Gastrocnemius medialis (tissue), 4 donors: ENCODE results near the gene GRIK2. TPM values are rescaled to one million over a fixed set of nuclear protein-coding genes. Genes with fewer than 3 reads are reported as not detected.

ENCODE experiments used
- ATAC-seq, 2 donors: fragments of 150-250 bp; one replicate each; pipeline ENCODE4 v1.9.1; 2016
- DNase-seq, 2 donors: peaks; one replicate each; pipeline ENCODE4 v3.0.0-alpha.2; 2019
- H3K27ac ChIP-seq, 4 donors: fragments of 200-600 bp; sonication (generic); 1 replicate in 1 of 4; 2 replicates in 3 of 4; pipeline ENCODE4 v1.5.1; 2016 to 2018; ENCODE audit warnings: mild to moderate bottlenecking in 2 of 4, moderate library complexity in 1 of 4
- H3K27me3 ChIP-seq, 3 donors: fragments of 200-600 bp; sonication (generic) in 2 of 3; 1 replicate in 1 of 3; 2 replicates in 2 of 3; pipeline versions ENCODE4 v1.5.1 to v1.6.0; 2016 to 2019; ENCODE audit warnings: mild to moderate bottlenecking in 1 of 3, moderate library complexity in 1 of 3
- H3K36me3 ChIP-seq, 2 donors: fragments of 200-600 bp; sonication (generic) in 1 of 2; one replicate each; pipeline ENCODE4 v1.5.1; 2017 to 2018
- H3K4me1 ChIP-seq, 2 donors: fragments of 200-600 bp; sonication (generic) in 1 of 2; one replicate each; pipeline ENCODE4 v1.5.1; 2016 to 2017; ENCODE audit warnings: mild to moderate bottlenecking in 2 of 2
- H3K4me3 ChIP-seq, 4 donors: fragments of 200-600 bp; sonication (generic) in 3 of 4; 1 replicate in 1 of 4; 2 replicates in 3 of 4; pipeline ENCODE4 v1.5.1; 2016 to 2019; ENCODE audit warnings: mild to moderate bottlenecking in 2 of 4
- H3K9me3 ChIP-seq, 3 donors: fragments of 200-600 bp; sonication (generic) in 2 of 3; 1 replicate in 1 of 3; 2 replicates in 2 of 3; pipeline ENCODE4 v1.5.1; 2016 to 2019
- CTCF ChIP-seq, 5 experiments: fragments of 450-650 bp in 3 of 5; fragments of 200-600 bp in 2 of 5; sonication (generic) in 2 of 5; IDR thresholded peaks in 4 of 5; conservative IDR thresholded peaks in 1 of 5; 1 replicate in 4 of 5; 2 replicates in 1 of 5; pipeline ENCODE4 v1.5.1; 2016 to 2019; ENCODE audit warnings: antibody characterized with exemption in 5 of 5, mild to moderate bottlenecking in 3 of 5, moderate library complexity in 3 of 5
- POLR2A ChIP-seq, 2 donors: fragments of 450-650 bp; IDR thresholded peaks; one replicate each; pipeline ENCODE4 v1.6.1; 2017; ENCODE audit warnings: antibody characterized with exemption in 2 of 2, mild to moderate bottlenecking in 2 of 2, moderate library complexity in 2 of 2
- in situ Hi-C, 4 donors: fragments of 200-750 bp; cut with MboI; loops; one replicate each; pipeline versions ENCODE4 v1.15.0 to v1.8.0; 2017; ENCODE audit warnings: low sequenced_read_pairs in 4 of 4
- intact Hi-C: fragments of 100-400 bp; cut with DNase I; formaldehyde crosslinking; loops from one replicate; pipeline ENCODE4 v1.15.1; 2023; ENCODE audit warnings: low total_unique reads
- total RNA-seq, 4 donors: library from RNA; depleted of rRNA; stranded (reverse); fragments of >200 nt; gene quantifications; one replicate each; pipeline versions ENCODE4 v1.1.0 to v1.2.3, GENCODE V29; 2016

Gene GRIK2
- total RNA-seq, 4 donors from 2014 or later: 0.39 to 5.1 (median 0.79) TPM

- DNase-seq: no peak
- no peak for ATAC-seq
- TF ChIP-seq POLR2A (IDR thresholded peaks at IDR 0.05): no peak
- no peak for TF ChIP-seq CTCF (IDR thresholded peaks at IDR 0.05 in 4 of 5, conservative IDR thresholded peaks at IDR 0.05 in 1 of 5)
- no peak overlapping the region for H3K4me3 ChIP-seq
- no peaks in the 10 kb centered on the region for H3K27me3 ChIP-seq
- intact Hi-C loops: no loop called here
- no peaks in the 10 kb centered on the region for H3K36me3 ChIP-seq
- in situ Hi-C loops: no loop called here
- H3K9me3 ChIP-seq: no peaks in the 10 kb centered on the region
- no peak overlapping the region for H3K27ac ChIP-seq
- no peaks in the 10 kb centered on the region for H3K4me1 ChIP-seq
Measured at GRCh38 chr6:101907356-101908217, 514.1 kb downstream of the GRIK2 start.

DNA sequence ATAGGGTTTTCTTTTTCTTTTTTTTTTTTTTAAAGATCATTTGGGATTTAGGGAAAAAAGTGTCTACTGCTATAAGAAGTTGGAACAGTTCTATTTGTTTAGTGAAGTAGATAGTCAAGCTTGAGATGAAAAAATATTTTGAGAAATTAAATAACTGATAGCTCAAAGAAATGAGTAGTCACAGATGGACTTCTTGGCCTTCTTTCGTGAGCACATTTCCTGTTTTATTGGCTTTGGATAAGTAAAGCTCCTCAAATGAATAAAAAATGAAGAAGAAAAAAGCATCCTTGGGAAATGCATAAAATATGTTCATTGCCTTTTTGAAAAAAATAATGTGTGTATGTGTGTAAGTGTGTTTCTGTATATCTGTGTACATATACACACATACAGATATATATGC, 515.9 kb downstream of the GRIK2 start:
- H3K27me3 ChIP-seq: no peaks in the 10 kb centered on the region
- H3K4me1 ChIP-seq: no peaks in the 10 kb centered on the region
- in situ Hi-C loops: no loop called here
- no peaks in the 10 kb centered on the region for H3K36me3 ChIP-seq
- H3K4me3 ChIP-seq: no peak overlapping the region
- DNase-seq (no peak), ATAC-seq (no peak)
- no peaks in the 10 kb centered on the region for H3K9me3 ChIP-seq
- intact Hi-C loops: no loop called here
- H3K27ac ChIP-seq: no peak overlapping the region
- no peak for TF ChIP-seq POLR2A (IDR thresholded peaks at IDR 0.05)

GRCh38 chr6:101912311-101912710, 518.8 kb downstream of the GRIK2 start:
- Histone ChIP-seq H3K9me3 (peaks cover 0 to 3% (median 0%) of the 10 kb centered on the region in 3 donors), H3K27me3 (no peaks in the 10 kb centered on the region), H3K4me1 (no peaks in the 10 kb centered on the region), H3K27ac (no peak overlapping the region), H3K36me3 (no peaks in the 10 kb centered on the region), H3K4me3 (no peak overlapping the region)
- intact Hi-C loops: no loop called here
- DNase-seq (no peak), ATAC-seq (no peak)
- in situ Hi-C loops: no loop called here
- TF ChIP-seq POLR2A (IDR thresholded peaks at IDR 0.05) (no peak), CTCF (IDR thresholded peaks at IDR 0.05 in 4 of 5, conservative IDR thresholded peaks at IDR 0.05 in 1 of 5) (no peak)

GRCh38 chr6:101918471-101918870, 525.0 kb downstream of the GRIK2 start:
- no peaks in the 10 kb centered on the region for H3K27me3 ChIP-seq
- TF ChIP-seq POLR2A (IDR thresholded peaks at IDR 0.05) (no peak), CTCF (IDR thresholded peaks at IDR 0.05 in 4 of 5, conservative IDR thresholded peaks at IDR 0.05 in 1 of 5) (no peak)
- ATAC-seq (no peak), DNase-seq (no peak)
- no peak overlapping the region for H3K4me3 ChIP-seq
- in situ Hi-C loops (no loop called here), intact Hi-C loops (no loop called here)
- no peak overlapping the region for H3K27ac ChIP-seq
- H3K9me3 ChIP-seq: peaks cover 0 to 3% (median 0%) of the 10 kb centered on the region in 3 donors
- no peaks in the 10 kb centered on the region for H3K36me3 ChIP-seq
- no peaks in the 10 kb centered on the region for H3K4me1 ChIP-seq

- DNase-seq: no peak
- intact Hi-C loops (no loop called here), in situ Hi-C loops (no loop called here)
- Histone ChIP-seq H3K4me1 (no peaks in the 10 kb centered on the region), H3K9me3 (no peaks in the 10 kb centered on the region), H3K27ac (no peak overlapping the region), H3K4me3 (no peak overlapping the region), H3K27me3 (no peaks in the 10 kb centered on the region), H3K36me3 (no peaks in the 10 kb centered on the region)
- TF ChIP-seq POLR2A (IDR thresholded peaks at IDR 0.05) (no peak), CTCF (IDR thresholded peaks at IDR 0.05 in 4 of 5, conservative IDR thresholded peaks at IDR 0.05 in 1 of 5) (no peak)
- ATAC-seq: no peak
Measured at GRCh38 chr6:101921829-101922450, 528.4 kb downstream of the GRIK2 start.
